K562 (cell line): ENCODE results near the gene SC5D. TPM values are rescaled to one million over a fixed set of nuclear protein-coding genes. Genes with fewer than 3 reads are reported as not detected.

ENCODE experiments used
- ATAC-seq: fragments of 200-7000 bp; cut with Tn5 transposase; 3 replicates; pipeline ENCODE4 v1.9.1; 2020; ENCODE audit warnings: moderate library complexity
- BruUV-seq: library from RNA; stranded (reverse); fragments of 400-500 nt; replicated peaks from 2 replicates; lab custom pipeline; 2021; lab: Mats Ljungman, UMichigan
- CTCF ChIA-PET: fragments of 300-600 bp; formaldehyde crosslinking; extraction: SDS; loops from one replicate; lab custom pipeline; 2021; ENCODE audit warnings: low intra/inter-chr PET ratio; lab: Yijun Ruan, JAX
- POLR2A ChIA-PET: fragments of 300-600, 350-650 bp; sonication (Branson Sonifier 250); formaldehyde crosslinking; extraction: SDS; loops from one replicate; lab custom pipeline; 2021; ENCODE audit warnings: antibody characterized with exemption, inconsistent platforms; lab: Yijun Ruan, JAX
- DNase-seq, 4 experiments: peaks; one replicate each; pipeline versions ENCODE4 v3.0.0 to v3.0.0-alpha.2; 2011 to 2018; ENCODE audit warnings: low spot score in 3 of 4, mixed read lengths in 3 of 4; ENCODE audit errors: extremely low read depth in 1 of 4
- FAIRE-seq: peaks from 2 replicates; lab custom pipeline; 2011; peaks lifted over from hg19 to GRCh38; lab: Jason Lieb, UNC
- H2AFZ ChIP-seq: 2 replicates; pipeline ENCODE4 v1.6.0; 2011; ENCODE audit warnings: low read depth, low read length, control low read depth, inconsistent platforms
- H3K27ac ChIP-seq: fragments of 200-600 bp; 3 replicates; pipeline ENCODE4 v1.8.0; 2011; ENCODE audit warnings: low read depth, mild to moderate bottlenecking, control low read depth, inconsistent platforms, low read length, moderate library complexity, mixed read lengths; ENCODE audit errors: extremely low read depth
- H3K27me3 ChIP-seq, 2 experiments: fragments of 300-600 bp in 1 of 2; 2 replicates in 1 of 2; 3 replicates in 1 of 2; pipeline versions ENCODE4 v1.6.0 to v1.8.0; 2011; ENCODE audit warnings: inconsistent platforms in 2 of 2, low read length in 2 of 2, mild to moderate bottlenecking in 1 of 2, mixed read lengths in 1 of 2, moderate library complexity in 1 of 2; ENCODE audit not compliant: control insufficient read depth in 2 of 2, insufficient read depth in 2 of 2
- H3K36me3 ChIP-seq: fragments of 300-600 bp; 3 replicates; pipeline ENCODE4 v1.8.0; 2011; ENCODE audit warnings: mild to moderate bottlenecking, low read length, inconsistent platforms; ENCODE audit not compliant: control insufficient read depth, insufficient read depth
- H3K4me1 ChIP-seq, 2 experiments: fragments of 200-600 bp in 1 of 2; replicated peaks in 1 of 2; 2 replicates in 1 of 2; 3 replicates in 1 of 2; pipeline versions ENCODE4 v1.5.1 to v1.8.0; 2011; ENCODE audit warnings: inconsistent platforms in 2 of 2, low read length in 2 of 2, mild to moderate bottlenecking in 1 of 2, mixed read lengths in 1 of 2, moderate library complexity in 1 of 2; ENCODE audit not compliant: control insufficient read depth in 2 of 2, insufficient read depth in 2 of 2
- H3K4me2 ChIP-seq: 2 replicates; pipeline ENCODE4 v1.6.1; 2011; ENCODE audit warnings: low read length, control low read depth, inconsistent platforms, mixed read lengths; ENCODE audit not compliant: insufficient read depth
- H3K4me3 ChIP-seq: fragments of 200-600 bp; sonication (generic), shearing (Covaris generic); 2 replicates; pipeline ENCODE4 v1.5.1; 2016; ENCODE audit warnings: control low read depth, inconsistent platforms
- H3K79me2 ChIP-seq: fragments of 200-600 bp; 3 replicates; pipeline ENCODE4 v1.8.0; 2011; ENCODE audit warnings: low read length, inconsistent platforms; ENCODE audit not compliant: control insufficient read depth, insufficient read depth
- H3K9ac ChIP-seq, 2 experiments: 2 replicates each; pipeline versions ENCODE4 v1.6.0 to v1.6.1; 2011; ENCODE audit warnings: low read depth in 2 of 2, low read length in 2 of 2, control low read depth in 1 of 2, inconsistent platforms in 1 of 2, mild to moderate bottlenecking in 1 of 2, mixed read lengths in 1 of 2; ENCODE audit not compliant: insufficient read depth in 1 of 2
- H3K9me1 ChIP-seq: one replicate; pipeline ENCODE4 v1.6.0; 2011; ENCODE audit warnings: inconsistent platforms, mild to moderate bottlenecking, low read length, moderate library complexity; ENCODE audit not compliant: control insufficient read depth, insufficient read depth
- H3K9me3 ChIP-seq: replicated peaks from 2 replicates; pipeline ENCODE4 v1.5.1; 2011; ENCODE audit warnings: low read depth, low read length, inconsistent platforms; ENCODE audit not compliant: control insufficient read depth, insufficient read depth
- H4K20me1 ChIP-seq: replicated peaks from 2 replicates; pipeline ENCODE4 v1.6.1; 2011; ENCODE audit warnings: low read length, inconsistent platforms, mixed read lengths; ENCODE audit not compliant: control insufficient read depth, insufficient read depth
- CHCHD3 ChIP-seq: fragments of 250-450 bp; sonication (Bioruptor Pico); IDR thresholded peaks from 2 replicates; pipeline ENCODE4 v2.1.2; 2022; ENCODE audit warnings: mild to moderate bottlenecking
- ID3 ChIP-seq, 2 experiments: fragments of 250-450 bp in 1 of 2; fragments of 450-650 bp in 1 of 2; sonication (Bioruptor Pico) in 1 of 2; IDR thresholded peaks; 2 replicates each; pipeline versions ENCODE4 v1.6.1 to v1.8.0; 2016 to 2021; ENCODE audit warnings: mild to moderate bottlenecking in 2 of 2, moderate library complexity in 2 of 2, missing compliant biosample characterization in 1 of 2, missing genetic modification characterization in 1 of 2
- KDM2B ChIP-seq: fragments of 250-450 bp; sonication (Bioruptor Pico); IDR thresholded peaks from 2 replicates; pipeline ENCODE4 v1.8.0; 2021; ENCODE audit warnings: mild to moderate bottlenecking, moderate library complexity
- MLX ChIP-seq, 2 experiments: fragments of 450-650 bp in 1 of 2; sonication (generic) in 1 of 2; formaldehyde crosslinking; conservative IDR thresholded peaks; 2 replicates each; pipeline versions ENCODE4 v1.4.0 to v1.8.1; 2020 to 2022; ENCODE audit warnings: mild to moderate bottlenecking in 1 of 2, missing genetic modification reagents in 1 of 2
- PHF21A ChIP-seq: fragments of 450-650 bp; IDR thresholded peaks from 2 replicates; pipeline ENCODE4 v1.6.1; 2017; ENCODE audit warnings: low read depth, borderline replicate concordance
- SMAD2 ChIP-seq: fragments of 150-350 bp; IDR thresholded peaks from 2 replicates; pipeline ENCODE4 v1.6.1; 2014; ENCODE audit warnings: low read depth, mild to moderate bottlenecking, low read length
- STAG1 ChIP-seq: sonication (generic); formaldehyde crosslinking; IDR thresholded peaks from 2 replicates; pipeline ENCODE4 v1.5.0; 2020; ENCODE audit warnings: missing genetic modification reagents, borderline replicate concordance
- TRIM24 ChIP-seq, 2 experiments: fragments of 450-650 bp; IDR thresholded peaks; 2 replicates each; pipeline ENCODE4 v1.6.1; 2016
- WGBS: fragments of 100-300 bp; shearing (Covaris generic); methylation state at CpG from one replicate; pipeline ENCODE4 v1.1.6; 2016; ENCODE audit warnings: low coverage, mixed read lengths; ENCODE audit not compliant: insufficient coverage; ENCODE audit errors: missing lambda C conversion rate; 5-methylcytosine and 5-hydroxymethylcytosine counted together
- in situ Hi-C: fragments of 300-500 bp; cut with MboI; formaldehyde crosslinking; loops from 4 replicates; pipeline ENCODE4 v1.15.0; 2018; ENCODE audit warnings: inconsistent platforms, mixed read lengths
- intact Hi-C: fragments of 100-400 bp; cut with micrococcal nuclease; formaldehyde crosslinking; loops from 2 replicates; pipeline ENCODE4 v1.14.2; 2022
- polyA plus RNA-seq, 8 experiments: library from polyadenylated mRNA; depleted of rRNA in 4 of 8; stranded (reverse) in 5 of 8; unstranded in 3 of 8; fragments of >200 nt; fragmentation: Nextera tagmentation in 2 of 8; fragmentation: Illumina TruSeq in 1 of 8; extraction: Ambion mirVana in 2 of 8; extraction: Trizol in 1 of 8; gene quantifications; 2 replicates each; pipeline versions ENCODE4 v1.2.1 to v1.2.3, GENCODE V29; 2011 to 2014; ENCODE audit warnings: inconsistent platforms in 1 of 8, missing spikeins in 1 of 8
- total RNA-seq, 7 experiments: library from RNA; depleted of rRNA in 6 of 7; stranded (reverse); fragments of >200 nt in 6 of 7; fragmentation: Illumina TruSeq in 2 of 7; extraction: Trizol in 2 of 7; gene quantifications; 2 replicates each; pipeline versions ENCODE4 v1.2.1 to v1.2.3, GENCODE V29; 2011 to 2021; ENCODE audit warnings: low replicate concordance in 1 of 7

The SC5D gene
- total and polyA plus RNA-seq, 9 of the 15 experiments (the other 6 are each of a cell fraction or from before 2014, with no cell fraction given), result 7.6 to 84.0 (median 17.4) TPM

- Histone ChIP-seq H3K9me3 (no peaks in the 10 kb centered on the region), H3K4me3 (no peak overlapping the region), H3K27ac (no peak overlapping the region), H2AFZ (no peak overlapping the region), H3K27me3 (no peaks in the 10 kb centered on the region), H3K4me1 (no peaks in the 10 kb centered on the region), H3K36me3 (peaks cover under 1% of the 10 kb centered on the region; the same call in 1 of the 3 replicates), H3K79me2 (peaks cover 30% of the 10 kb centered on the region), H4K20me1 (no peaks in the 10 kb centered on the region), H3K4me2 (no peak overlapping the region), H3K9me1 (no peaks in the 10 kb centered on the region), H3K9ac (no peak overlapping the region)
- ChIA-PET POLR2A (no interaction called here), CTCF (no interaction called here)
- intact Hi-C loops (no loop called here), in situ Hi-C loops (no loop called here)
- TF ChIP-seq TRIM24 (IDR thresholded peaks at IDR 0.05) (peak in 1 of 2 experiments; percentile 46; a peak in 1 of 4 replicates), STAG1 (CRISPR knock-in tag) (no peak), CHCHD3 (no peak)
- FAIRE-seq (no peak), DNase-seq (no peak), ATAC-seq (no peak)
- no TSS peak for BruUV-seq
- WGBS, result 73% methylated on average over 5 of the region's 5 CpGs
These were observed 6.2 kb downstream of the SC5D start for GRCh38 chr11:121298774-121299173.

- Histone ChIP-seq H3K27me3 (no peaks in the 10 kb centered on the region), H3K9me3 (no peaks in the 10 kb centered on the region), H3K9me1 (no peaks in the 10 kb centered on the region), H3K9ac (no peak overlapping the region), H3K4me2 (no peak overlapping the region), H3K4me1 (no peaks in the 10 kb centered on the region), H3K27ac (no peak overlapping the region), H3K4me3 (no peak overlapping the region)
- DNase-seq, result no peak
- POLR2A ChIA-PET, result no interaction called here
- in situ Hi-C loops (no loop called here), intact Hi-C loops (no loop called here)
- no TSS peak for BruUV-seq
- no peak for TF ChIP-seq MLX (CRISPR knock-in tag; conservative IDR thresholded peaks at IDR 0.05)
- TF ChIP-seq SMAD2, result no peak
- TF ChIP-seq PHF21A, result no peak
- no peak for TF ChIP-seq KDM2B
- TF ChIP-seq ID3 (CRISPR knock-in tag; IDR thresholded peaks at IDR 0.05), result no peak
- TF ChIP-seq ID3 (tag; IDR thresholded peaks at IDR 0.05), result no peak
- TF ChIP-seq, all 486 proteins: peak for 0
- ATAC-seq (no peak), FAIRE-seq (no peak)
- Histone ChIP-seq H2AFZ (no peak overlapping the region), H4K20me1 (no peaks in the 10 kb centered on the region), H3K79me2 (peaks cover 25% of the 10 kb centered on the region), H3K36me3 (peaks cover 3% of the 10 kb centered on the region; the same call in 1 of the 3 replicates)
- CTCF ChIA-PET, result no interaction called here
These were observed 6.8 kb downstream of the SC5D start for GRCh38 chr11:121299417-121299816.
